T-helper 2 cell treated with Interferon-gamma antibody and Interleukin-4, amounts not matched to agents 5 μg/mL and 100 μg/mL, for 36 hours (primary cell): Measurements from ENCODE around the gene SHC3.

Source experiments
- DNase-seq: peaks from one replicate; pipeline ENCODE4 v3.0.0; 2021; ENCODE audit warnings: low spot score
- H3K27ac Mint-ChIP-seq: one replicate; pipeline ENCODE4 v1.8.0; 2021; ENCODE audit warnings: mild to moderate bottlenecking, mixed read lengths
- H3K27me3 Mint-ChIP-seq: one replicate; pipeline ENCODE4 v1.8.0; 2021; ENCODE audit warnings: low read depth, mixed read lengths
- H3K36me3 Mint-ChIP-seq: one replicate; pipeline ENCODE4 v1.8.0; 2021; ENCODE audit warnings: low read depth, mixed read lengths
- H3K4me1 Mint-ChIP-seq: one replicate; pipeline ENCODE4 v1.8.0; 2021; ENCODE audit warnings: low read depth, mixed read lengths
- H3K4me3 Mint-ChIP-seq: one replicate; pipeline ENCODE4 v1.8.0; 2022; ENCODE audit warnings: mild to moderate bottlenecking, moderate library complexity, mixed read lengths
- H3K9me3 Mint-ChIP-seq: one replicate; pipeline ENCODE4 v1.8.0; 2021; ENCODE audit warnings: mixed read lengths

Gene SHC3

GRCh38 chr9:89002987-89003386 is 175.6 kb downstream of the SHC3 start:
- DNase-seq = no peak
- no peaks in the 10 kb centered on the region for H3K9me3 Mint-ChIP-seq
- no peaks in the 10 kb centered on the region for H3K36me3 Mint-ChIP-seq
- H3K27me3 Mint-ChIP-seq = peaks cover 3% of the 10 kb centered on the region
- H3K4me3 Mint-ChIP-seq = no peak overlapping the region
- H3K4me1 Mint-ChIP-seq = peaks cover 6% of the 10 kb centered on the region
- H3K27ac Mint-ChIP-seq = no peak overlapping the region

- H3K27me3 Mint-ChIP-seq = peaks cover 3% of the 10 kb centered on the region
- DNase-seq = no peak
- H3K4me3 Mint-ChIP-seq = no peak overlapping the region
- peaks cover 6% of the 10 kb centered on the region for H3K4me1 Mint-ChIP-seq
- H3K36me3 Mint-ChIP-seq = no peaks in the 10 kb centered on the region
- H3K27ac Mint-ChIP-seq = no peak overlapping the region
- H3K9me3 Mint-ChIP-seq = no peaks in the 10 kb centered on the region
Measured at GRCh38 chr9:89001917-89002540, 176.6 kb downstream of the SHC3 start.

- peak; percentile 64 for DNase-seq
- Mint-ChIP-seq H3K9me3 (no peaks in the 10 kb centered on the region), H3K4me1 (peaks cover 6% of the 10 kb centered on the region), H3K4me3 (no peak overlapping the region), H3K36me3 (no peaks in the 10 kb centered on the region), H3K27ac (no peak overlapping the region), H3K27me3 (peaks cover 3% of the 10 kb centered on the region)
Measured at GRCh38 chr9:89000973-89001916, 177.4 kb downstream of the SHC3 start.

- H3K9me3 Mint-ChIP-seq = no peaks in the 10 kb centered on the region
- H3K36me3 Mint-ChIP-seq = no peaks in the 10 kb centered on the region
- no peak for DNase-seq
- no peak overlapping the region for H3K4me3 Mint-ChIP-seq
- H3K27ac Mint-ChIP-seq = no peak overlapping the region
- no peaks in the 10 kb centered on the region for H3K27me3 Mint-ChIP-seq
- H3K4me1 Mint-ChIP-seq = peaks cover 6% of the 10 kb centered on the region
Measured at GRCh38 chr9:89000371-89000781, 178.2 kb downstream of the SHC3 start.

GRCh38 chr9:88998911-88999310 is 179.7 kb downstream of the SHC3 start:
- Mint-ChIP-seq H3K4me3 (no peak overlapping the region), H3K9me3 (no peaks in the 10 kb centered on the region), H3K36me3 (no peaks in the 10 kb centered on the region), H3K4me1 (peaks cover 6% of the 10 kb centered on the region), H3K27me3 (no peaks in the 10 kb centered on the region), H3K27ac (no peak overlapping the region)
- DNase-seq = no peak

GRCh38 chr9:88998503-88998902 is 180.1 kb downstream of the SHC3 start:
- Mint-ChIP-seq H3K4me3 (no peak overlapping the region), H3K27me3 (no peaks in the 10 kb centered on the region), H3K9me3 (no peaks in the 10 kb centered on the region), H3K36me3 (no peaks in the 10 kb centered on the region), H3K27ac (no peak overlapping the region), H3K4me1 (peaks cover 6% of the 10 kb centered on the region)
- no peak for DNase-seq

GRCh38 chr9:88997646-88998045 is 181.0 kb downstream of the SHC3 start:
- Mint-ChIP-seq H3K9me3 (no peaks in the 10 kb centered on the region), H3K27me3 (no peaks in the 10 kb centered on the region), H3K36me3 (no peaks in the 10 kb centered on the region)

GRCh38 chr9:88996921-88997235 is 181.7 kb downstream of the SHC3 start:
- Mint-ChIP-seq H3K4me1 (peaks cover 10% of the 10 kb centered on the region), H3K4me3 (no peak overlapping the region), H3K36me3 (no peaks in the 10 kb centered on the region), H3K27ac (no peak overlapping the region), H3K27me3 (peaks cover 5% of the 10 kb centered on the region), H3K9me3 (no peaks in the 10 kb centered on the region)
- no peak for DNase-seq

More at GRCh38 chr9:88997646-88998045, 181.0 kb downstream of the SHC3 start:
- Mint-ChIP-seq H3K4me1 (peaks cover 7% of the 10 kb centered on the region), H3K27ac (no peak overlapping the region), H3K4me3 (no peak overlapping the region)
- DNase-seq = no peak

- no peaks in the 10 kb centered on the region for H3K9me3 Mint-ChIP-seq
- no peak overlapping the region for H3K27ac Mint-ChIP-seq
- no peak for DNase-seq
- H3K36me3 Mint-ChIP-seq = no peaks in the 10 kb centered on the region
- no peak overlapping the region for H3K4me3 Mint-ChIP-seq
- peaks cover 12% of the 10 kb centered on the region for H3K4me1 Mint-ChIP-seq
- H3K27me3 Mint-ChIP-seq = peaks cover 7% of the 10 kb centered on the region
Measured at GRCh38 chr9:88996046-88996920, 182.3 kb downstream of the SHC3 start.

GRCh38 chr9:88995627-88996026 is 183.0 kb downstream of the SHC3 start:
- H3K9me3 Mint-ChIP-seq = no peaks in the 10 kb centered on the region
- H3K36me3 Mint-ChIP-seq = no peaks in the 10 kb centered on the region
- no peak overlapping the region for H3K27ac Mint-ChIP-seq
- H3K4me3 Mint-ChIP-seq = no peak overlapping the region
- H3K27me3 Mint-ChIP-seq = peaks cover 7% of the 10 kb centered on the region
- DNase-seq = no peak
- H3K4me1 Mint-ChIP-seq = peaks cover 8% of the 10 kb centered on the region

- DNase-seq = no peak
- Mint-ChIP-seq H3K27ac (no peak overlapping the region), H3K27me3 (peaks cover 7% of the 10 kb centered on the region), H3K36me3 (no peaks in the 10 kb centered on the region), H3K4me3 (no peak overlapping the region), H3K9me3 (no peaks in the 10 kb centered on the region), H3K4me1 (peaks cover 6% of the 10 kb centered on the region)
Measured at GRCh38 chr9:88995200-88995577, 183.4 kb downstream of the SHC3 start.

GRCh38 chr9:88994469-88995199 is 184.0 kb downstream of the SHC3 start:
- Mint-ChIP-seq H3K4me3 (no peak overlapping the region), H3K27ac (no peak overlapping the region), H3K27me3 (peaks cover 7% of the 10 kb centered on the region), H3K36me3 (no peaks in the 10 kb centered on the region), H3K4me1 (peaks cover 9% of the 10 kb centered on the region), H3K9me3 (no peaks in the 10 kb centered on the region)
- DNase-seq = no peak

GRCh38 chr9:88993871-88994460 is 184.7 kb downstream of the SHC3 start:
- DNase-seq = no peak
- H3K9me3 Mint-ChIP-seq = no peaks in the 10 kb centered on the region
- H3K27ac Mint-ChIP-seq = no peak overlapping the region
- H3K4me3 Mint-ChIP-seq = no peak overlapping the region
- peaks cover 15% of the 10 kb centered on the region for H3K4me1 Mint-ChIP-seq
- peaks cover 7% of the 10 kb centered on the region for H3K27me3 Mint-ChIP-seq
- H3K36me3 Mint-ChIP-seq = no peaks in the 10 kb centered on the region
